OCI-LY7 (cell line): ENCODE measurements around the gene LRRC7.

ENCODE experiments used
- CTCF ChIP-seq: fragments of 200-600 bp; sonication (generic); conservative IDR thresholded peaks from 2 replicates; pipeline ENCODE4 v1.5.1; 2014; ENCODE audit warnings: mild to moderate bottlenecking, antibody characterized with exemption, low read length, moderate library complexity, mixed read lengths
- EZH2phosphoT487 ChIP-seq: fragments of 200-600 bp; sonication (generic); IDR thresholded peaks from 2 replicates; pipeline ENCODE4 v1.6.1; 2018; ENCODE audit warnings: low read depth, borderline replicate concordance, mild to moderate bottlenecking, mixed run types, antibody characterized with exemption, low read length, moderate library complexity, mixed read lengths

GRCh38 chr1:70057500-70057899 lies 489.8 kb downstream of the LRRC7 start:
- TF ChIP-seq CTCF, result no peak
- no peak for TF ChIP-seq EZH2phosphoT487
